GM12864 (cell line): Measurements from ENCODE around the gene MAP1B.

Source experiments
- DNase-seq: peaks from one replicate; pipeline ENCODE4 v3.0.0-alpha.2; 2011; ENCODE audit warnings: low read depth
- H3K4me3 ChIP-seq: 2 replicates; pipeline ENCODE4 v1.5.1; 2011; ENCODE audit warnings: mild to moderate bottlenecking, low read depth, low read length, control low read depth
- CTCF ChIP-seq: IDR thresholded peaks from 2 replicates; pipeline ENCODE4 v1.5.1; 2011; ENCODE audit warnings: low read depth, mild to moderate bottlenecking, moderate library complexity, low read length, control low read depth, inconsistent platforms; ENCODE audit errors: missing control alignments

MAP1B gene

GRCh38 chr5:72151169-72151568 is 43.9 kb downstream of the MAP1B start:
- H3K4me3 ChIP-seq = no peak overlapping the region
- DNase-seq = no peak
- TF ChIP-seq CTCF = no peak

GRCh38 chr5:72151646-72152045 is 44.4 kb downstream of the MAP1B start:
- H3K4me3 ChIP-seq = no peak overlapping the region
- TF ChIP-seq CTCF = no peak

GRCh38 chr5:72152545-72152944 is 45.3 kb downstream of the MAP1B start:
- DNase-seq = no peak
- no peak overlapping the region for H3K4me3 ChIP-seq
- TF ChIP-seq CTCF = no peak

More at GRCh38 chr5:72151646-72152045, 44.4 kb downstream of the MAP1B start:
- no peak for DNase-seq

GRCh38 chr5:72153551-72153950 is 46.3 kb downstream of the MAP1B start:
- no peak overlapping the region for H3K4me3 ChIP-seq
- DNase-seq = no peak
- TF ChIP-seq CTCF = no peak

- no peak for TF ChIP-seq CTCF
- H3K4me3 ChIP-seq = no peak overlapping the region
- DNase-seq = no peak
Measured at GRCh38 chr5:72154076-72154756, 46.9 kb downstream of the MAP1B start.

- H3K4me3 ChIP-seq = no peak overlapping the region
- no peak for DNase-seq
- no peak for TF ChIP-seq CTCF
Measured at GRCh38 chr5:72156946-72157624, 49.8 kb downstream of the MAP1B start.

- H3K4me3 ChIP-seq = no peak overlapping the region
- no peak for DNase-seq
- no peak for TF ChIP-seq CTCF
Measured at GRCh38 chr5:72157625-72157962, 50.3 kb downstream of the MAP1B start.
